Inflammatory macrophage (primary cell): Measurements from ENCODE around the gene RNU6-9.

Experiments used
- DNase-seq, 2 donors: peaks; one replicate each; pipeline ENCODE4 v3.0.0-alpha.2; 2020 to 2022

Gene RNU6-9

DNA sequence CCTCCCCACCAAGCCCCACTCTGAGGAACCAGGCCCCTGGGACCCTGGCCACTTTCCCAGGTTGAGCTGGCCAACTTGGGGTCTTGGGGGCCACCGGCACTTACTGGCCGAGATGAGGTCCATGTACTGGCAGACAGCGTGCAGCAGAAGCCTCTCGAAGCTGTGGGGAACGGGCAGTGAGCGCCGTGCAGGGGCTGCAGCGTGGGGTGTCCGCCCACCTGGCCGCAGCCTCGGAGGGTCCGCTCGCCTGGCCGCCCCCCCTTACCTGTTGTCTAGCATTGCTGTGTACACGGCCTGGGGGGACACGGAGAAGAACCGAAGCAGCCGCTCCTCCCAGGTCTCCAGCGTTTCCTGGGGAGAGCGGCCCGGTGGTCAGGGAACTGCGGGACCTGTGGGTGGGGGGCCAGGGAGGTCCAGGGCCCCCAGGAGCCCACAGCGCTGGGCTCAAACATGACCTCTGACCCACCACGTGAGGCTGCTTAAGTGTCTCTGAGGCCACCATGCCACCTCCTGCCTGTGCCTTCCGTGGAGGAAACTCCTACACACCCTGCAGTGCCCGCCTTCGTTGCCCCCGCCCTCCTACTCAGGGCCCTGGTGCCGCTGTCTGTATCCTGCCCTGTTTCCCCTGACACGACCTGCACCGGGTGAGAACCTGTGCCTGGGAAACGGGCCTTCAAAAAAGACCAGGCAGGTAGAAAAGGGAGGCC, 6.2 kb downstream of the RNU6-9 start:
- DNase-seq: no peak

DNA sequence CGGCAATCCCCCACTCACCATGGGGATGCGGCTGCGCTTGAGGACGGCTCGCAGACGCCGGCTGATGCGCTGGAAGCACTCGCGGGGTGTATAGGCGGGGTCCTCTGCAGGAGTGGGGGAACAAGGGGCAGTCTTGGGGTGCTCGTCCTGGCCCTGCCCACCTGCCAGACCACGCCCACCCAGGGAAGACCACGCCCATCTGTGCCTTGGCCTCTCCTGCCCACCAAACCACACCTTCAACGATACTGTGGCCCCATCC, 6.7 kb downstream of the RNU6-9 start:
- no peak for DNase-seq

DNA sequence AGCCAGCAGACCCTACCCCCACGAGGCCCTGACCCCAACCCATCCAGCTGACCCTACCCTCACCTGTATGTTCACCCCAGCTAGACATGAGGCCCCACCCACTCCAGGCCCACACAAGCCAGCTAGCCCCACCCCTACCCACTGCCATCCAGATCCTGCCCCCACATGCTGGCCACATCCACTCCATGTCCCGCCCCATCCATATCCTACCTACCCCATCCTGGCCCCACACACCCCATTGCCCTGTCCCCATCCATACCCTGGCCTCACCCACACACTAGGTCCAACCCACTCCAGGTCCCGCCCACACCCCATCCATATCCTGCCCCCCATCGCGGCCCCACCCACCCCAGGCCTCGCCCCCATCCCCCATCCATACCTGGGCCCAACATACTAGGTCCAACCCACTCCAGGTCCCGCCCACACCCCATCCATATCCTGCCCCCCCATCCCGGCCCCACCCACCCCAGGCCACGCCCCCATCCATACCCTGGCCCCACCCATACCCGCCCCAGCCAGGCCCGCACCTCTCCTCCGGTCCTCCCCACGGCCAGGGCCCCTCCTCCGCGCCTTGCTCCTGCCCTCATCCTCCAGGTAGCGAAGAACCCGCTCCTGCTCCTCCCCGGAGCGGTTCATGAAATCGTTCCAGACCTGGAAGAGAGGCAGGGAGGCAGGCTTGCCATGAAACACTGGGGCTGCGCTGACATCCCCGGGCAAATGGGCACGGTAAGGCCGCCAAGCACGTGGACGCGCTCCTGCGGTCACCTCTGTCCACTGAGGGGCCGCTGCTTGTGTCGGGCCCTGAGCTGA, 7.2 kb downstream of the RNU6-9 start:
- no peak for DNase-seq

DNA sequence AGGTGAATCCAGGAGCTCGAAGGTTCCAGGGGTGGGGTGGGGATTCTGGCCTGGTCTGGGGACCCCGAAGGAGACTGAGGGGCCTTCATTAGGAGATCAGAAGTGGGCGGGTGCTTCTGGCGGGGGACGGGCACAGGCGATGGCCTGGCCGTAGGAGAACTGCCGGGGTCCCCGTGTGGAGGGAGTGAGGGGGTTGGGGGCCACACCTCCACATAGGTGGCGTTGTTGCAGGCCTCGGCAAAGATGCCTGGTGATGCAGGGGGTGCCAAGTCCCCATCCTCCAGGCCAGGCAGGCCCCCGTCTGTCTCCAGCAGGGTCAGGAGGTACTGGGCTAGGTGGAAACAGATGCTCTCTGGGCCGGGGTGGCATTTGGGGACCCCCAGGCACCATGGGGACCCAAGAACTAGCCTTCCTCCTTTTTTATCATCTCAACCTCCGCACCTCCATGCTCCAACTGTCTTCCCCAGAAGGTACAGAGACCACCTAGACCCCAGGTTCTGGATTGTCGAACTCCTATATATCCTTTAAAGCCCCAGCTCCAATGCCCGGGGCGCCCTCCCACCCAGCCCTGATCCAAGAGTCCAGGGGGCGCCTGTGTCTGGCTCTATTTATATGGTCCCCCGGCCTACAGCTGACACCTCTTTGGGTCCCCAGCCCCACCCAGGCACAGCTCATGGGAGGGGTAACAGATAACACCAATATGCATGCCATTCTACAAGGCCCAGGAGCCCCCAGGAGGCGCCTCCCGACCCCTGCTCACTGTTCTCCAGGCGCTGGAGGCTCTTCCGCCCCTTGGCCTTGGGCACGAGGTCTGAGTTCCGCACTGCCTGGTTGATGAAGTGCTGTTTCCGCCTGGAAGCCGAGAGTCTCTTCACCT, 8.2 kb downstream of the RNU6-9 start:
- no peak for DNase-seq

DNA sequence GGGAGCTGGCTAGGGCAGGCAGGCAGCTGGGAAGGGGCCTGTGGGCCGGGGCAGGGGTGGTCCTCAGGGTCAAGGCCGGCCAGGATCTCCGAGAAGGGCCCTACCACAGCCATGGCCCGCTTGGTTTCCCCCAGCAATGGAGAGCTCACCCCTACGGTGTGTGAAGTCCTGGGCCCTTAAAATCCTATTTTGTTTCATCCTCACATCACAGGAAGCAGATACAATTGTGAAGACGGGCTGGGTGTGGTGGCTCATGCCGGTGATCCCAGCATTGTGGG, 8.7 kb downstream of the RNU6-9 start:
- no peak for DNase-seq

DNA sequence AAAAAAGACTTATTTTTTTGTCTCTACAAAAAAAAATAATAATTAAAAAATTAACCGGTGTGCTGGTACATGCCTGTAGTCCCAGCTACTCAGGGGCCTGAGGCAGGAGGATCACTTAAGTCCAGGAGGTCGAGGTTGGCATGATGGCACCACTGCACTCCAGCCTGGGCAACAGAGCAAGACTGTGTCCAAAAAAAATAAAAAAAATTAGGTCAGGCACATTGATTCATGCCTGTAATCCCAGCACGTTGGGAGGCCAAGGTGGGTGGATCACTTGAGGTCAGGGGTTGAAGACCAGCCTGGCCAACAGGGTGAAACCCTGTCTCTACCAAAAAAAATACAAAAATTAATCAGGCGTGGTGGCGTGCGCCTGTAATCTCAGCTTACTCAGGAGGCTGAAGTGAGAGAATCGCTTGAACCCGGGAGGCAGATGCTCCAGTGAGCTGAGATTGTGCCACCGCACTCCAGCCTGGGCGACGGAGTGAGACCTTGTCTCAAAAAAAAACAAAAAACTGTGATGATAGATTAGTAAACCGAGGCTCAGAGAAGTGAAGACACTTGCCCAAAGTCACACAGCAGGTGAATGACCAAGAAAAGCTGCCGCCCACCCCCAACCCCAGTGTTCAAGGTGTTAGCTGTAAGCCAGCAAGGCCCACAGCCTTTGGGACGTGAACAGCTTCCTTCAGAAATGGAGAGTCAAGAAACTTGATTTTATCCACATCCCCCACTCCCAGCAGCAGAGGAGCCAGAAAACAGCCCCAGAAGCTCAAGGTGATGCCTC, 9.4 kb downstream of the RNU6-9 start:
- DNase-seq: no peak

DNA sequence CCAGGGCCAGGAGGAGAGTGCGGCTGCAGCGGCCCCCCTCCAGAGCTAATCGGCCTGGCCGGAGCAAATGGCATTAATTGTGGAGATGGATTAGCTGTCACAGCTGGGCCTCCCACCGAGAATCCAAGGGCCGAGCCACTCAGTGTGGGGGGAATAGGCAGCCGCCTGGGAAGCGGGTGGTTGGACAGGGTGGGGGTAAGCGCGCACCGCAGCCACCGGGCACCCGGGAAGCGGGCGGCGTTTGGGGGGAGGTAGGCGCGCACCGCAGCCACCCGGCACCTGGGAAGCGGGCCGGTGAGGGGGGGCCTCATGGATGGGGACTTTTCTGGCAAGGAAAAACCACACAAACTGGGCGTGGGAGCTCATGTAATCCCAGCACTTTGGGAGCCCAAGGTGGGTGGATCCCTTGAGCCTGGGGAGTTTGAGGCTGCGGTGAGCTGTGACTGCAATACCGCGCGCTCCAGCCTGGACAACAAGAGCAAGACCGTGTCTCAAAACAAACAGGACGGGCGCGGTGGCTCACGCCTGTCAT, 10.0 kb downstream of the RNU6-9 start:
- DNase-seq: no peak

DNA sequence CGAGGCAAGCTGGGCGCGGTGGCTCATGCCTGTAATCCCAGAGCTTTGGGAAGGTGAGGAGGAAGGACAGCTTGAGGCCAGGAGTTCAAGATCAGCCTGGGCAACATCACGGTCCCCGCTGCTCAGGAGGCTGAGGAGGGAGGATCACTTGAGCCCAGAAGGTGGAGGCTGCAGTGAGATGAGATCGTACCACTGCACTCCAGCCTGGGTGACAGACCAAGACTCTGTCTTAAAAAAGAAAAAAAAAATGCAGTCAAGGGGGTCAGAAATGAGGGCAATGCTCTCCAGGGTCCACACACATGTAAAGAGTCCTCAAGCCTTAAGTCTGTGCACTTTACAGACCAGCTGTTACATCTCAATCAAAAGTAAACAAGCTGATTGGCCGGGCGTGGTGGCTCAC, 11.3 kb downstream of the RNU6-9 start:
- DNase-seq: no peak

DNA sequence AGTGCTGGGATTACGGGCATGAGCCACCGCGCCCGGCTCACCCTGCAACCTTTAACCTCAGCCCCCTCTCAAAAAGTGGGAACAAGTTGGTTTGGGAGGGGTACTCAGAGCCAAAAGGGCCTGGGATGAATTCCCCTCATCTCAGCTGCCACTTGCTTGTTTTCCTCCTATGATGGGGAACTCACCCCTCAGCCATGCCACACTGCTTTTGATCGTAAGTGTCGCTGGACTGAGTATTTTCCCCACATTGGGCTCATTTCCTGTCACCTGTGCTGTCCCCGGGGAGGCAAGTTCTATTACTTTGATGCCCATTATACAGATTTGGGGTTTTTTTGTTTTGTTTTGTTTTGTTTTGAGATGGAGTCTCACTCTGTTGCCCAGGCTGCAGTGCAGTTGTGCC, 13.2 kb downstream of the RNU6-9 start:
- DNase-seq: no peak

DNA sequence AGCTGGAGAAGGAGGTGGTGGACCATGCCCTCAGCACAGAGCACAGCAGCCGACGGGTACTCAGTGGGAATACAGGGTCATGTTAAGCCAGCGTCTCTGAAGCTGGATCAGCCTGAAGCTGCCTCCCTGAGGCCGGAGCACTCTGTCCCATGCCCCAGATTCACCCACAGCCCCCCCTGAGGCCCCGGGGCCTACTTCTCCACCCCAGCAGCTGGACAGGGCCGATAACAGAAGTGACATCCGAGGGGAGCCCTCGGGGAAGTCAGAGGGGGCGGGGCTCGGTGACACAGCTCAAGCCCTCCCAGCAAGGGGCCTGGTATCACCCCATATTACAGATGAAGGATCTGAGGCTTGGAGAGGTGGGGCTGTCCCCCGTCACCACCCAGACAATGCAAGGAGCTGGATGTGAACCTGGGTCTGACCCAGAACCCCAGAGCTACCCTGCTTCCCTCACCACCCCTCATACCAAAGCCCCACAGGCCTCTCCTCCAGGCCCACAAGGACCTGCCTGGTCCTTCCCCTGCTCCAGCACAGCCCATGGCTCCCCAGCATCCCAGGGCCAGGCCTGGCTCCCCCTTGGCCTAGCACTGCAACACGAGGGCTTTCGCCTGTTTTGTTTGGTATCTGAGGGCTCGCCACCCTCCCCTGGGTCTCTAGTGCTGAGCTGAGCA, 14.0 kb downstream of the RNU6-9 start:
- DNase-seq: no peak

DNA sequence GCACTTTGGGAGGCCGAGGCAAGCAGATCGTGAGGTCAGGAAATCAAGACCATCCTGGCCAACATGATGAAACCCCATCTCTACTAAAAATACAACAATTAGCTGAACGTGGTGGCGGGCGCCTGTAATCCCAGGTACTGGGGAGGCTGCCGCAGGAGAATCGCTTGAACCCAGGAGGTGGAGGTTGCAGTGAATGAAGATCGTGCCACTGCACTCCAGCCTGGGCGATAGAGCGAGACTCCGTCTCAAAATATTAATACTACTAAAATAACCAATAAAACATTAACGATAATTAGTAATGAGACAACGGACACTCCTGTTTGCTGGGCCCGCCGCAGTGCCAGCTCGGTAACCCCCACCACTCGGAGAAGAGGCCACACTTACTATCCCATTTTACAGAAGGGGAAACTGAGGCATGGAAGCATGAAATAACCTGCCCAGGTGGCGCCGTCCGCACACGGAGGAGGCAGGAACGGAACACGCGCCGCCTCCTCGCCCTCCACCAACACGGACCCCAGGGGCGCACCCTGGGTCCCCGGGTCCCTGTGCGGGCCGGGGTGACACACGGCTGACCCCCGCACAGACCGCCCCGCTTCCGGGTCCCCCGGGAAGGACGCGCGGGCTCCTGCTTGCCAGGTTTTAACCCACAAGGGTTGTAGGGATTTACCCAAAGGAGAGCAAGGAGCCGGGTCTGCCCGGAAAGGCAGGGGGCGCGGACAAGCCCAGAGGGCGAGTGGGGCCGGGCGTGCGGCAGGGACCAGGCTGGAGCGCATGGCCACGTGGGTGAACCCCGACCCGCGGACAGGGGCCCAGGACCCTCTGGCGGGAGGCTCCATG, 18.1 kb downstream of the RNU6-9 start:
- no peak for DNase-seq

DNA sequence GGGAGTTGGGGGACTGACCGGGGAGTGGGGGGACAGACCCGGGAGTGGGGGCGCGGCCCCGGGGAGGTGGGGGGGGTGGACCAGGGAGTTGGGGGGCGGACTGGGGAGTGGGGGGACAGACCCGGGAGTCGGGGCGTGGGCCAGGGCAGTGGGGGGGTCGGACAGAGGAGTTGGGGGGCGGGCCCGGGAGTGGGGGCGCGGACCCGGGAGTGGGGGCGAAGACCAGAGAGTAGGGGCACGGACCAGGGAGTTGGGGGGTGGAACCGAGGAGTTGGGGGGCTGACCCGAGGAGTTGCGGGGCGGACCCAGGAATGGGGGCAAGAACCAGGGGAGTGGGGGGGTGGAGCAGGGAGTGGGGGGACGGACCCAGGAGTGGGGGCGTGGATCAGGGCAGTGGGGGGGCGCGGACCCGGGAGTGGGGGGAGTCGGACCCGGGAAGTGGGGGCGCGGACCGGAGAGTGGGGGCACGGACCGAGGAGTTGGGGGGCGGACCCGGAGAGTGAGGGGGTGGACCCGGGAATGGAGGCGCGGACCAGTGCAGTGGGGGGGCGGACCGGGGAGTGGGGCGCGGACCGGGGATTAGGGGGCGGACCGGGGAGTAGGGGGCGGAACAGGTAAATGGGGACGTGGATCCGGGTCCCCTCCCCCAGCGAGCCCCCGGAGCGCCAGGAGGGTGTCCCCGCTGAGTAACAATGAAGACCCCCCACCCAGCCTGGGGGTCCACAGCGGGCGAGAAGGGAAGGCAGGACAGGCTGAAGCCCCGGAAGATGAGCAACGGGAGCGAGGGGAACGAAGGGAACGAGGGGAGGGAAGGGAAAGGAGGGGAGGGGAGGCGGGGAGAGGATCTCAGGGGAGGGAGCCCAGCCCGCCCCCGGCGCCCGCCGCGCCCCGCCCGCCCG, 19.1 kb downstream of the RNU6-9 start:
- DNase-seq: no peak

DNA sequence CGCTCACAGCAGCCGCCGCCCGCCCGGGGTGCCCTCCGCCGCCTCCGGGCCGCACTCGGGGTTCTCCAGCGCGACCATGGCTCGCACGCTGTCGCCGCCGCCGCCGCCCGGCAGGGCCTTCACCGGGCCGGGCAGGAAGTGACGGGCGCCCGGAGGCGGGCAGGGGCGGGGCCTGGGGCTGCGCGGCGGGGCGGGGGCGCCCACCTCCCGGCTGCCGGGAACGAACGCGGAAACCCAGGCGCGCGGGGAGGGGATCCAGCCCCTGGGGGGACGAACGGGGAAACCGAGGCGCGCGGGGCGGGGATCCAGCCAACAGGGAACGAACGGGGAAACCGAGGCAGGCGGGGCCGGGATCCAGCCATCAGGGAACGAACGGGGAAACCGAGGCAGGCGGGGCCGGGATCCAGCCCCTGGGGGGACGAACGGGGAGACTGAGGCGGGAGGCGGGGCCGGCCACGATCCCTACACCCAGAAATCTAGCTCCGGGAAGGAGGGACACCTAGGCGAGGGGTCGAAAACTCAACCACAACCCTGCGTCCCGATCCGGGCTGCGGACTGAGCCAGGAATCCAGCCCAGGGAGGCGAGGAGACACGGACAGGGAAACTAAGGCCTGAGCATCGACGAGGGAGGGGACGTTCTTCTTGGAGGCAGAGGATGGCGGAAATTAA, 19.9 kb downstream of the RNU6-9 start, which contains the start of gene R3HDM4:
Gene R3HDM4, minus strand, starts transcription at position 140 of the 669 bp plus-strand sequence. Its CDS starts 62 bp downstream, at position 78.
- peak; percentile 54 to 77 for DNase-seq

DNA sequence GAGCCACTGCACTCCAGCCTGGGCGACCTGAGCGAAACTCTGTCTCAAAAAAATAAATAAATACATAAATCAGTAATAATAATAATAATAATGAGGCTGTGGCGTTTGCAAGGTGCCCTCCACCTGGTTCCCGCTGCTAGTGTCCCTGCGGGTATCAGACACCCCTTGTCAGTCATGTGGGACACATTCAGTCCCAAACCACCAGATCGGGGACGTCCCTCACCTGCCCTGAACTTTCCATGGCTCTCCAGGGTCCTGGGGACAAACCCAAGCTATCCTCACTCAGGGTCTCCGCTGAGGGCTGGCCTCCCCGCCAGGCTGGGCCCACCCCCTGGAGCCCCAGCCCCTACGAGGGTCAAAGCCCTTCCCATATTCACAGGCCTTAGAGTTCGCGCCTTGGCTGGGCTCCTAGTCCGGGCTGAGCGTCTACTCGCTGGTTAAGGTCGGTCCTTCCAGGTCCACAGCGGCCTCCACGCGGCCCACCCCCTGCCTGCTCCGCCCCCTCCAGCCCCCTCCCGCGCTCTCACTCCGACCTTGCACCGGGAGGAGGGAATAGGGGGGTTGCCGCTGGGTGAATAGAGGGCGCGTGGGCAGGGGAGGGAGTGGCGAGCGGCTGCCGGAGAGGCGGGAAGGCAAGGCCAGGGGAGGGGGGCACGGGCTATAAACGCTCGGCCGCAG, 23.5 kb downstream of the RNU6-9 start:
- DNase-seq: no peak

DNA sequence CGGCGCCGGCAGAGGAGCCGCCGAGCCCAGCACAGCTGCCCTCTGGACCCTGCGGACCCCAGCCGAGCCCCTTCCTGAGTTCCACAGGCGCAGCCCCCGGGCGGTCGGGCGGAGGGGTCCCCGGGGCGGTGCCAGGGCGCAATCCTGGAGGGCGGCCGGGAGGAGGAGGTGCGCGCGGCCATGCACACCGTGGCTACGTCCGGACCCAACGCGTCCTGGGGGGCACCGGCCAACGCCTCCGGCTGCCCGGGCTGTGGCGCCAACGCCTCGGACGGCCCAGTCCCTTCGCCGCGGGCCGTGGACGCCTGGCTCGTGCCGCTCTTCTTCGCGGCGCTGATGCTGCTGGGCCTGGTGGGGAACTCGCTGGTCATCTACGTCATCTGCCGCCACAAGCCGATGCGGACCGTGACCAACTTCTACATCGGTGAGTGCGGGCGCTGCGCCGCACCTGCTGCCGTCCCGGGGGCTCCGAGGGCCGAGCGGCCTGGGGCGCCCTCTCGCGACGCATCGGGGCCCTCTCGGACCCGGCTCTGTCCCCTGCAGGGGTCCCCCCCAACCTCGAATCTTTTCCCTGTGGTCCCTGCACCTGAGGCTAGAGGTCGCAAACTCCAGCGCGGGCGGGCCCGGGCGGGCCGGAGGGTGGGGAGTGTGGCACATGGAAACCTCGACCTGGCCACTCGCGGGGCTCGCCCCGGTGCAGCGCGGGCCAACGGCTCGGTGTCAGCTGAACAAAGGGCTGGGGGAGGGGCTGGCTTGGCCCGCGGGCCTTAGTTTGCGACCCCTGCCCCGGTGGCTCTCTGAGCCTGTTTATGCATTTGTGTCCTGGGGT, 24.3 kb downstream of the RNU6-9 start, which contains the start of gene KISS1R:
Gene KISS1R, plus strand, starts transcription at position 11 of the 829 bp plus-strand sequence. Its CDS starts 170 bp downstream, at position 181.
- DNase-seq: no peak

DNA sequence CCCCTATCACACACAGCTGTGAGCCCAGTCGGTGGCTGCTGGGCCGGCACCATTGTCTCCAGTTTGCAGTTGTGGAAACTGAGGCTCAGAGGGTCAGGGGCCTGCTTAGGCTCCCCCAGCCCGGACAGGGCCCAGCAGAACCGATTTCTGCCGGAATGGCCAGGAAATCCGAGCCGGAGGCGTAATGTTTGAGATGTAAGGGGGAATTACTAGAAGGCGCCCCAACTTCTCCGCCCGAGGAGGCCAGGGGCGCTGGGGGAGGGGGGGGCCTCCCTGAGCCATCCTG, 24.8 kb downstream of the RNU6-9 start:
- DNase-seq: no peak

DNA sequence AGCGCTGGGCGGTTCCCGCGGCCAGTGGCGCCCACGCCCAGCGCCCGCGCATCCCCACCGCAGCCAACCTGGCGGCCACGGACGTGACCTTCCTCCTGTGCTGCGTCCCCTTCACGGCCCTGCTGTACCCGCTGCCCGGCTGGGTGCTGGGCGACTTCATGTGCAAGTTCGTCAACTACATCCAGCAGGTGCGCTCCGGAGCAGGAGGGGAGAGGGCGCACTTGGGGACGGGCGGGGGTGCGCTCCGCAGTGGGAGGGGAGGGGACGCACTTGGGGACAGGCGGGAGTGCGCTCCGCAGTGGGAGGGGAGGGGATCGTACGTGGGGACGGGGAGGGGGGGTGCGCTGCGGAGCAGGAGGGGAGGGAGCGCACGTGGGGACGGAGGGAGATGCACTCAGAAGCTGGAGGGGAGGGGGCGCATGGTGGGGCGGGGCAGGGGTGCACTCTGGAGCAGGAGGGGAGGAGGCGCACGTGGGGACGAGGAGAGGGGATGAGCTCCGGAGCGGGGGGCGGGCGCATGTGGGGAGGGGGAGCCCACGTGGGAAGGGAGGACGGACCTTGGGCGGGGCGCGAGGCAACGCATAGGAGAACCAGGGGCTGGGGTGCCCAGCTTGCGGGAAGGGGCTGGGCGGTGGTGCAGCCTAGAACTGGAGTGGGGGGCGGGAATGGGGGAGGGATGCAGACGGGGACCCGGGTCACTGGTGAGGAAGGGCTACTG, 25.4 kb downstream of the RNU6-9 start:
- DNase-seq: no peak
